ENCODE results near the gene DRAP1.
A peak's percentile ranks its signal among the peaks of the same experiment; 100 is the strongest.
"Not testable (repeated sequence)": the region's sequence is repeated elsewhere in the genome, so short reads cannot be mapped to it uniquely, and the experiment has no call there.

The DRAP1 gene

DNA sequence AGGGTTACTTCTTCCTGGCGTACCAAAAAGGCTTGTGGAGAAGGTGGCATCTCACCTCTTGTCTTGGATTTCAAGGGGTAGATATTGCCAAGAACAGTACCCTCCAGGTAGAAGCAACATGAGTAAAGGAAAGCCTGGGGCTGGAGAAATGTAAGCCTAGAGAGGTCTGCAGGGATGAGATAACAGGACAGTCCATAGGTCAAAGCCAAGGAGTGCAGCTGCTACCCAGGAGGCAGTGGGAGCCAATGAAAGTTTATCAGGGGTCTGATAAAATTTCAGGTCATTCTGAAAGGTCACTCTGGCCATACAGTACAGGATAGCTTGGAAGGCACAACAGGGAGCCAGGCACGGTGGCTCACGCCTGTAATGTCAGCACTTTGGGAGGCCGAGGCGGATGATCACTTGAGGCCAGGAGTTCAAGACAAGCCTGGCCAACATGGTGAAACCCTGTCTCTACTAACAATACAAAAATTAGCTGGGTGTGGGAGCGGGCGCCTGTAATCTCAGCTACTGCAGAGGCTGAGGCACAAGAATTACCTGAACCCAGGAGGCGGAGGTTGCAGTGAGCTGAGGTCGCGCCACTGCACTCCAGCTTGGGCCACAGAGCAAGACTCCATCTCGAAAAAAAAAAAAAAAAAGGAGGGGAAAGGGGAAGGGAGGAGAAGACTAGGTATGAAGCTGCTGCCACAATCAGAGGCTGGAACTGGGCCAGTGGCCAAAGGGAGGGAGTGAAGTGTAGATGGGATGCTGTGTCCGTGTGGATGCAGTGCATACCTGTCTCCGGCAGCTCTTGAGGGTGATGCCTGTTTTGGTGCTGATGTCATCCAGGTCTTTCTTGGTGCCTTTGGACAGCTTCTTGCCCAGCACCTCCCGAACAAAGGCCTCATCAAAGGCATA is 32.2 kb upstream of the DRAP1 start:
- DNase-seq = no peak

- DNase-seq = no peak
Observed at GRCh38 chr11:65887723-65888162, 31.5 kb upstream of the DRAP1 start.

- peak; percentile 91 for DNase-seq
Observed at GRCh38 chr11:65888163-65888814, 30.9 kb upstream of the DRAP1 start, which contains the start of gene FIBP. FIBP (minus strand) TSS chr11:65888471; CDS start chr11:65888418, 53 bp downstream.

DNA sequence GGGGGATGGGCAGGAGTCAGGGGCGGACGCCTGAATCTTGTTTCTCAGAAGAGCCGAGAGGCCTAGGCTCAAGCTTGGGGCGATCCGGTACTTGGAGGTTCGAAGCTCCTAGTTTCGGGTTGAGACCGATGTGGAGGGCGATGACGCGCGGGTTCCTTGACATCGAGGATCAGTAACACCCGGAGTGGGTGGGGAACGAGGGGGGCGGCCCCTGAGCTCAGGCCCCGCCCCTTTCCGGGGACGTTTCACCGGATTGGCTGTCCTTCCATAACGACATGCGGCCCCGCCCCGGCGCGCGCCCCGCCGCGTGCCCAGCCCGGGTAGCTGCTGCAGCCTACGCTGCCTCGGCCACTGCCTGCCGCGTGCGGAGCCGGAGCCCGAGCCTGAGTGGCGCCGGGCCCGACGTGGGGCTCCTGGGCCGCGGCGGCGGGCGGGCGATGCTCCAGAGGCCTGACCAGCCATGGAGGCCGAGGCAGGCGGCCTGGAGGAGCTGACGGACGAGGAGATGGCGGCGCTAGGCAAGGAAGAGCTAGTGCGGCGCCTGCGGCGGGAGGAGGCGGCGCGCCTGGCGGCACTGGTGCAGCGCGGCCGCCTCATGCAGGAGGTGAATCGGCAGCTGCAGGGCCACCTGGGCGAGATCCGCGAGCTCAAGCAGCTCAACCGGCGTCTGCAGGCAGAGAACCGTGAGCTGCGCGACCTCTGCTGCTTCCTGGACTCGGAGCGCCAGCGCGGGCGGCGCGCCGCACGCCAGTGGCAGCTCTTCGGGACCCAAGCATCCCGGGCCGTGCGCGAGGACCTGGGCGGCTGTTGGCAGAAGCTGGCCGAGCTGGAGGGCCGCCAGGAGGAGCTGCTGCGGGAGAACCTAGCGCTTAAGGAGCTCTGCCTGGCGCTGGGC is 28.7 kb upstream of the DRAP1 start, which contains the start of gene CCDC85B:
CCDC85B (plus strand) TSS at position 350 of the 895 bp plus-strand sequence; CDS start at position 461, 111 bp downstream.
- DNase-seq = peak; percentile 86

DNA sequence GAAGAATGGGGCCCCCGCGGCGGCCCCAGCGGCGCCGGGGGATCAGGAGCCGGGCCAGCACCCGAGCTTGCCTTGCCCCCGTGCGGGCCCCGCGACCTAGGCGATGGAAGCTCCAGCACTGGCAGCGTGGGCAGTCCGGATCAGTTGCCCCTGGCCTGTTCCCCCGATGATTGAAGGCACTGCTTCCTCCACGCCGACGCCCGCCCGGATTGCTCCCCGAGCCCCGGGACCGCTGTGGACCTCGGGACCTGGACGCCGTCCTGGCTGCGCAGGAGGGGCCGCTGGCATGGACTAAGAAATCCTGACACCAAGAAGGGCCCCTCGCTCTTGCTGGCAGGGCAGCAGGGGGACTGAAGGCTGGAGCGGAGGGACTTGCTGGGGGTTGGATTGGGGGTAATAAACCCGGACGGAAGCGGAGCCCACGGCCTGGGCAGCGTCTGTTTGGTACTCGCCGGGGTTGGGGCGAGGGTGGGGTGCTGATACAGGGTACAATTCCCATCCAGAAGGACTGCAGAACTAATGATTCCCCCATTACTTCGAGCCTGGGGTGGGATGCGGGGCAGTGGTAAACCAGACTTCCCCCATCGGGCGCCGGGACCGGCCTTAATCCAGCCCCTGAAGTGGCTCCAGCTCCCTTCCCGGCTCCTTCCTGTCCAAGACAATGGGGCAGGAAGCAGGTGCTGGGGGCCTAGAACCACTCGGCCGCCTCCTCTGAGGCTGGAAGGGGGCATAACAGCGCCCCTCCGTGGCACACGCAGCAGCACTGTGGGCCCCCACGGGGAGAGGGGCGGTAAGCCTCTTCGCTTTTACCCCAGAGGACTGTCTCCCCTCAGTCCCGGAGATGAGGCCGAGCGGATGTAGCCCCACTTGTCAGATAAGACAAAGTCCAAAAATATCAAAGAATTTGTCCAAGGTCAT is 27.7 kb upstream of the DRAP1 start:
- no peak for DNase-seq

- DNase-seq = not testable (repeated sequence)
Observed at GRCh38 chr11:65892137-65892540, 27.1 kb upstream of the DRAP1 start.

DNA sequence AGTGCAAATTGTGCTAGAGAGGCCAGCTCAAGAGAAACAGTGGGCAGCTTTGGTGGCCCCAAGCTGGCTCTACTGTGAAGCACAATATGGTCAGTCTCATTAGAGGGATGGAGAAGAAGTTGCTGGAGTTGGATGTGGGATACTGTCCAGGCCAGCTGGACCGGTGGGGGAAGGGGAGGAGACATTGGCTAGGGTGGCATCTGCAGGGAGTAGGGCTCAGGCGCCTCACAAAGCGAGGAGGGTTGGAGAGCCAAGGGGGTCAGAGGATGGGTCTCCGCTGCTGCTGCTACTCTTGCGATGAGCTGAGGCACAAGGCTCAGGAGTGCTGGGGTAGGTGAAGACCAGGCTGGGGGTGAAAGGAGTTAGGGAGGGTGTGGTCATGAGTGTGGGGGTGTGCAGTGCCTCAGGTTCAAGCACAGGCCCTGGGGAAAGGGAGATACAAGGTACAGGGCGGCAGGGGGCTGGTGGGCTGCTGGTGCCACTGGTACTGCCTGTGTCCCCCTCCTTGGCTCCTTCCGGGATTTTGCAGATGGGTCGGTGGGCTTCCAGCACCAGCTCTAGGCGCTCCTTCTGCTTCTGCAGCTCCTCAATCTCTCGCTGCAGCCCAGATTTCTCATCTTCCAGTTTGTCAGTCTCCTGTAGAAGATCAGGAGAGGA is 26.4 kb upstream of the DRAP1 start:
- no peak for DNase-seq

DNA sequence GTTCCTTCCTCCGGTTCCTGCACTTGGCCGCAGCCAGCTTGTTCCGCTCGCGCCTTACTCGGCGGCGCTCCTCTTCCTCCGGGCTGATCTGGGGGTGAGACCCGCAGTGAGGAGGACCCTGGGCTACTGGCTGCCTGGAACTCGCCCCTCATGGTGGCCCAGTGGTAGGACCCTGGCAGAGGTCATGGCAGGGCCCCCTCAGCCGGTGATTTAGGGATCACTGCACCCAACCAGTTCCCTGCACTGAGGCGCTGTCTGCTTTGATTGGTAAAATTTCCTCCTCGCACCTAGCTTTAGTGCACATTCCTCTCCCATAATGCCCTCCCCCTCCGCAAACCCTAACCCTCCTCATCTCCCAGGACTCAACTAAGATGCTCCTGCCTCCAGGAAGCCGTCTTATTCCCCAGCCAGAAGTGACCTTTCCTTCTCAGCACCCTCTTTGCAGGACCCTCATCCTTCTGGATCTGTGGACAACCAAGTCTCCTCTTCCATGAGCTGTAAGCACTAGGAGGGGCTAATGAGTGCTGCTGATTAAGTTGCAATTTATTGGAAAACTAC is 25.1 kb upstream of the DRAP1 start:
- no peak for DNase-seq

GRCh38 chr11:65895482-65895981 is 23.7 kb upstream of the DRAP1 start:
- no peak for DNase-seq

DNA sequence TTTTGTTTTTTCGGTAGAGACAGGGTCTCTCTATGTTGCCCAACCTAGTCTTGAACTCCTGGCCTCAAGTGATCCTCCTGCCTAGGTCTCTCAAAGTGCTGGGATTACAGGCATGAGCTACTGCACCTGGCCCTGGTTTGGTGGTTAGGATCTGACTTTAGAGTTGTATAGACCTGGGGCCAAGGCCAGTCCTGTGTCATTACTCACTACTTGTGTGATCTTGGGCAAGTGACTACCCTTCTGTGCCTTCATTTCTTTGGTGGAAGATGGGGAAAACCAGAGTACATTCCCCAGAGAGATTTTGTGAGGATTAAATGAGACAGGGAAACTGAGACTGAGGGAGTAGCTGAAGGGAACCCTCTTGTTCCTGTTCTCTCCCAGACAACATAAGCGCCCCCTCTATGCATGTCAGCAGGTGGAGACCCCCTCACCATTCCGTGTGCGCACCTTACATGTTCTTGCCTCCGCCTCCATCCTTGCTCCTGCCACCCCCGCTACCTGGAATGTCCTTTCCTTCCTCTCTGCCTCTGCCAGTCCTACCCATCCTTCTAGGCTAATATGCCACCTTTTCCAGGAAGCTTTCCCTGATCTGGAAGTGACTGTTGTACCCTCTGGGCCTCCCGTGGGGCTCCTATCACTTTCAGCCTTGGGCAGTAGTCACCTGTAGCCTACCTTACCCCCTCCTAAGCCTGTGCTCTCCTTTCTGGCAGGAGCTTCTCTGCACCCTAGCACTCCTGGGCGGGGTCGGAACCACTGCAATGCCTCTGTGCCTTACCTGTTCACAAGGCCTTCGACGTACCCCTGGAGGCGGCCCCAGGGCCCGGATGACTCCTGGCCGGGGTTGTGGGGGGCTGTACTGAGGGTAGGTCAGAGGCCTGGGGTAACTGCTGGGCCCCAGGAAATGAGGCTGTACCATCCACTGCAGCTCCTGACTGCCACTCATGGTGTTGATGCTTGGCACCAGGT is 22.9 kb upstream of the DRAP1 start:
- DNase-seq = no peak

DNA sequence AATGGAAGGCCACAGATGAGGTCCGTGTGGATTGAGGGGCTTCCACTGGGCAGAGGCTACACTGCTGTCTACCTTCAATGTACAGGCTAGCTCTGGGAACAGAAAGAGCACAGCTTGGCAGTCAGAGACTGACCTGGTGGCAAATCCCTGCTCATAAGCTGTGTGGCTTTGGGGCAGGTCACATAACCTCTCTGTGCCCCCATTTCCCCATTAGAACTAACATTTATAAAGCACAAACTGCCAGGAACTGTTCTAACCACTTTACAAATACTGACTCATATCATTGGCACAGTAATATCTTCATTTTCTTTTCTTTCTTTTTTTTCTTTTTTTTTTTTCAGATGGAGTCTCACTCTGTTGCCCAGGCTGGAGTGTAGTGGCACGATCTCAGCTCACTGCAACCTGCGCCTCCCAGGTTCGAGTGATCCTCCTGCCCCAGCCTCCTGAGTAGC is 22.2 kb upstream of the DRAP1 start:
- no peak for DNase-seq

- no peak for DNase-seq
Observed at GRCh38 chr11:65898656-65899355, 20.4 kb upstream of the DRAP1 start.

DNA sequence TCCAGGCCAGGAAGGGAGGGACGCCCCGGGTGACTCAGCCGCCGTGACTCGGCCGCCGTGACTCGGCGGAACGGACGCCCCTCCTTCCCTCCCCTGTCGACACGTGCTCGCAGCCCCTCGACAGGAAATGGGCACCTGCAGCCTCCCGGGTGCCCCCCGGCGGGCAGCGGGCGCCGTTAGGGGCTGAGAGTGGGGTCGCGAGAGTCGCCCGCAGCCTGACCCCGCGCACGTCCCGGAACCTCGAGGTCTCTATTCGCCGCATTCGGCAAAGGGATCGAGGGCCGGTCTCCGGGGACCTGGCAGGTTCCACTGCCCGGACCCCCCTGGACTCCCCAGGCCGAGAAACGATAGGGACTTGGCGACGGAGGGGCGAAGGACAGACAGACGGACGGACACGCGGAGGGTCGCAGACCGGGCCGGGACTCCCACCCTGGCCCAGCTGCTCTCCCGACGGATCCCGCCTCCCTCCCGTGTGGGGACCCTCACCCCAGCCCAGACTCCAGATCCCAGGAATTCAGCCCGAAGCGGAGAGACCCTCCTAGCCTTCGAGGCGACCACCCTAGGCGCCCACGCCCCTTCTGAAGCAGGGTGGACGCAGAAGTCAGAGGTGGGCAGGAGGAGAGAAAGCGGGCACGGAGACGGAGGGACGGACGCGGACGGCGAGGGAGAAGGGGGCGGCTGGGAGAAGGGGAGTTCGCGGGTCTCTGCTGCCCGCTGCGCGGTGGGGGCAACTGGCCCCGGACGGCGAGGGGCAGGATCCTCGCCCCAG is 19.7 kb upstream of the DRAP1 start:
- DNase-seq = no peak

DNA sequence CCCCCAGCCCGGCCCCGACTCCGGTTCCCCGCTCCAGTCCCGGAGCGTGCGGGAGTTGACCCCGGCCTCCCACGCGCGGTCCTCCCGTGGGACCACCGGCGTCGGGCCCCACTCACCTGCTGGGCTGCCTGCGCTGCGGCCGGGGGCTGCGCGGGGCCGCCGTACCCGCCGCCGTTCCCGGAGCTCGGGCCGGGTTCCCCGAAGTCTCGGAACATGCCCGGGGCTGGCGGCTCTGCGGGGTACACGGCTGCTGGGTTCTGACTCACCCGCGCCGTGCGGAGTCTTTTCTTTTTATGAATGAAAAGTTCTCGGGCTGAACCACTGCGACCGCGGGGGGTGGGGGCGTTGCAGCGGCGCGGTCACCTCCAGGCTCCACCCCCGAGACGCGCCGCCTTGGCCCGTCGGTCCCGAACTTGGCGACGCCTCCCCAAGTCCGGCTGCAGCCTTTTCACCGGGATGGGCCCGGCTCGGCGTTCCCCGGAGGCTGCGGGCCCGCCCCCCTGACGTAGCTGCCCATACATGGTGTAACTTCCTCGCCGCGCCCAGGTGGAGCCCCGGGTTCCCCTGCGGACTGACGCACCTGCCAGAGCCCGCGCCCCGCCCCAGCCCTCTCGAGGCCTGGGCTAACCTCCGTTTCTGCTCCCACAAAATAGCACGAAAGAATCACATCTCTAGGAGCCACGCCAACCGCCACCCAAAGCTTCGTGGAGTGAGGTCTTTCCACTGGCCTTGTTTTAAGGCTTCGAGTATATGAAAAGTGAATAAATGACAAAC is 18.9 kb upstream of the DRAP1 start, which contains the start of gene FOSL1:
FOSL1 (minus strand) TSS at position 264 of the 774 bp plus-strand sequence; CDS start at position 215, 49 bp downstream.
- peak; percentile 67 for DNase-seq

- no peak for DNase-seq
Observed at GRCh38 chr11:65900899-65901180, 18.4 kb upstream of the DRAP1 start.

- no peak for DNase-seq
Observed at GRCh38 chr11:65903068-65903481, 16.2 kb upstream of the DRAP1 start.

DNA sequence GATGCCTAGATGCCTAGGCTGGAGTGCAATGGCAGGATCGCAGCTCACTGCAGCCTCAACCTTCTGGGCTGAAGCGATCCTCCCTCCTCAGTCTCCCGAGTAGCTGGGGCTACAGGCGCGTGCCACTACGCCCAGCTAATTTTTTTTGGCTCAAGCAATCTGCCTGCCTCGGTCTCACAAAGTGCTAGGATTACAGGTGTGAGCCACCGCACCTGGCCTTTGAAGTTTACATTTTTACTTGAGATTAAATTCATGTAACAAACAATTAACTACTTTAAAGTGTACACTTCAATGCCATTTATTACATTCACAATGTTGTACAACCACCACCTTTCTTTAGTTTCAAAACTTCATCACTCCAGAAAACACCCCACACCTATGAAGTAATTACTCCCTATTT is 15.5 kb upstream of the DRAP1 start:
- DNase-seq = no peak

Data from DMS79 treated with DMSO at 0.1 percent for 48 hours (cell line).